AML-193 (cell line): ENCODE results near the gene PKN1.

Experiments used
- DNase-seq, 2 experiments: peaks; one replicate each; lab custom pipeline; 2025; lab: John Stamatoyannopoulos, UW

The PKN1 gene

GRCh38 chr19:14515501-14516047 lies 82.5 kb downstream of the PKN1 start:
- DNase-seq: no peak

- DNase-seq: no peak
Measured at GRCh38 chr19:14516048-14516534, 83.0 kb downstream of the PKN1 start.

GRCh38 chr19:14516746-14517438 lies 83.8 kb downstream of the PKN1 start:
- no peak for DNase-seq

- DNase-seq: no peak
Measured at GRCh38 chr19:14517446-14517839, 84.3 kb downstream of the PKN1 start.

DNA sequence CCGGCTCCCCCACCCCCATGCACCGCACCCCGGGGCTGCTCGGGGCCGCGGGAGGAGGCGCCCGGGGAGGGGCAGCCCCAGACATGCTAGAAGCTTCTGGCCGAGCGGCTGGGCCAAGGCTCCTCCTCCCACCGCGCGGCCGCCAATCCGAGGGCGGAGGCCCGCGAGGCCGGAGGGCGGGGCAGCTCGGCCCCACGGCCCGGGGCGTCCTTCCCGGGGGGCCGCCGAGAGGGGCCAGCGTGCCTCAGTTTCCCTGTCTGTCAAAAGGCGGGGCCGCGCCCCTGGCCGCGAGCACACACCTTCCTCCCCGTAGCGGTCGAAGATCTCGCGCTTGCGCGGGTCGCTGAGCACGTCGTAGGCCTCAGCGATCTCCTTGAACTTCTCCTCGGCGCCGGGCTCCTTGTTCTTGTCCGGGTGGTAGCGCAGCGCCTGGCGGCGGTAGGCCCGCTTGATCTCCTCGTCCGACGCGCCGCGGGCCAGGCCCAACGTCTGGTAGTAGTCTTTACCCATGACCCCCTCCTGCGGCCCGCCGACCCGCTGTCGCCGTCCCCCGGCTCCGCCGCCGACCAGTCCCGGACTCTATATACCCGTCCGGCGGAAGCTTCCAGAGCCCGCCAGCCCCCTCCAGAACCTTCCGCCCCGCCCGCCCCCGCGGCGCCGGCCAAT lies 84.9 kb downstream of the PKN1 start, which contains the start of gene DNAJB1:
DNAJB1 (minus strand) TSS at position 558 of the 666 bp plus-strand sequence; CDS start at position 510, 48 bp downstream.
- peak; percentile 62 to 72 for DNase-seq

- DNase-seq: no peak
Measured at GRCh38 chr19:14519245-14519859, 86.2 kb downstream of the PKN1 start.

DNA sequence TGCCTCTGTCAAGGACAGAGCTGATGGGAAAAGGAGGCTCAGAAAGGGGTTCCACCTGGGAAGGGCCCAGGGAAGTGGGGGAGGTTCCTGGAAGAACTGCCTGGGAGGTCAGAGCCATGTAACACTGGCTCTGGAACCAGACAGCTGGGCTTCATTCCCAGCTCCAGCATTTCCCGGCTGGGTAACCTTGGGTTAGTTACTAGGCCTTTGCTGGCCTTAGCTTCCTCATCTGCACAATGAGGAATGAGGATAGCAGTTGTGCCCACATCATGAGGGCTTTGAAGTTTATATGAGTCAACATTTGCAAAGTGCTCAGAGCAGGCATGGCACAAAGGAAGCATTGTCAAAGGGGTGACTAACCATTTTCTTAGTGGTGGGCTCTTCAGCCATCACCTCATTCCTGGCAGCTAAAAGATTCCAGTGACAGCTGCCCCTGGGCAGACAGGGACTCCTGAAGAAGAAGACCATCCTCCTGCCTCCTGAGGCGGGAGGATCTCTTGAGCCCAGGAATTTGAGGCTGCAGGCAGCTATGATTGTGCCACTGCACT lies 86.8 kb downstream of the PKN1 start:
- DNase-seq: no peak

DNA sequence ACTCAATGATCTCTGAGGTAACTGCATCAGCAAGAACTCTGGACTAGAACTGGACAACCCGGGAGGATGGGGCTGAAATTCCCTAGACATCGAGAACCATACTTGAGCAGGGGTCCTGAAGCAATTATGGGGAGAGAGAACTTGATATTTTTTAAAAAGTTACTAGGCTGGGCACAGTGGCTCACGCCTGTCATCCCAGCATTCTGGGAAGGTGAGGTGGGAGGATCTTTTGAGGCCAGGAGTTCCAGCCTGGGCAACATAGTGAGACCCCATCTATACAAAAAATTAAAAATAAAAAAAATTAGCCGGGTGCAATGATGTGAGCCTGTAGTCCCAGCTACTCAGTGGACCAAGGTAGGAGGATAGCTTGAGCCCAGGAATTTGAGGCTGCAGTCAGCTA lies 87.4 kb downstream of the PKN1 start:
- DNase-seq: no peak
